Prostate gland (tissue), 2 donors: ENCODE data around the gene GSTM4.

Experiments used
- POLR2A ChIP-seq: fragments of 450-650 bp; IDR thresholded peaks from one replicate; pipeline ENCODE4 v1.6.1; 2016; ENCODE audit warnings: antibody characterized with exemption, mild to moderate bottlenecking
- TF ChIP-seq, protein P1 (sequence below), 4 experiments: fragments of 200-600 bp in 2 of 4; fragments of 450-650 bp in 2 of 4; sonication (generic) in 2 of 4; IDR thresholded peaks; 1 replicate in 3 of 4; 2 replicates in 1 of 4; pipeline ENCODE4 v1.5.1; 2016 to 2019; ENCODE audit warnings: antibody characterized with exemption in 4 of 4, mild to moderate bottlenecking in 2 of 4, moderate library complexity in 2 of 4

DNA sequence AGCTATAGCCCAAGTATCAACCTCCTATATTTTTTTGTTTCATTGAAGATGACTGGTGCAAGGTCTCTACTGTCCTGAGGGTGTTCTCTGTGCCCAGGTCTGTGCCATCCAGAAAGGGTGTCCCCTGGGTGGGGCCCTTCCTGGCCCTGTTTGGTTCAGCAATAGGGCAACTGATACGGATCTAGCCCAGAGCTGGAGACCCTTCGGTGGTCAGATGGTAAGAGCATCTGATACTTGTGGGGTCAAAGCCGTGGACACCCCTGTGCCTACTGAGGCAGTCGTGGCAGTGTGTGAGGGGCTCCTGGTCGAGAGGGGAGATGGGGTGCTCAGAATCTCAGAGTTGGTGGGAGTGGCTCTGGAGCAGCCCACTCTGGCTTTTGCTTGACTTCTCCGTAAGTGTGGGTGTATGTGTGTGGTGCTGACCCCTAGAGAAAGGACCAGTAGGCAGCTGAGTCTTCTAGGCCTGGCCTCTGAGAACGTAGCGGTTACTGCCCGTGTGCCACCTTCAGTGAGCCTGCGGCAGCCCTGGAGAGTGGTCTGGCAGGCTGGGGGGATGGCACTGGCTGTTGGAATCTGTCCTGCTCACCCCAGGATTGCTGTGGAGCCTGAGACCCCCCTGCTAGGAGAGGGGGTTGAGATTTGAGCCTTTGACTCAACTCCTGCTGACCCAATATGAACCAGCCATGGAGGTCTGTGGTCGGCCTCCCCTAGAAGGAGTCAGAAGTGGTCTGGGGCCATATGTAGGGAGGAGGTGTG, 33.6 kb upstream of the GSTM4 start:
- TF ChIP-seq POLR2A: no peak
- TF ChIP-seq, protein P1, sequence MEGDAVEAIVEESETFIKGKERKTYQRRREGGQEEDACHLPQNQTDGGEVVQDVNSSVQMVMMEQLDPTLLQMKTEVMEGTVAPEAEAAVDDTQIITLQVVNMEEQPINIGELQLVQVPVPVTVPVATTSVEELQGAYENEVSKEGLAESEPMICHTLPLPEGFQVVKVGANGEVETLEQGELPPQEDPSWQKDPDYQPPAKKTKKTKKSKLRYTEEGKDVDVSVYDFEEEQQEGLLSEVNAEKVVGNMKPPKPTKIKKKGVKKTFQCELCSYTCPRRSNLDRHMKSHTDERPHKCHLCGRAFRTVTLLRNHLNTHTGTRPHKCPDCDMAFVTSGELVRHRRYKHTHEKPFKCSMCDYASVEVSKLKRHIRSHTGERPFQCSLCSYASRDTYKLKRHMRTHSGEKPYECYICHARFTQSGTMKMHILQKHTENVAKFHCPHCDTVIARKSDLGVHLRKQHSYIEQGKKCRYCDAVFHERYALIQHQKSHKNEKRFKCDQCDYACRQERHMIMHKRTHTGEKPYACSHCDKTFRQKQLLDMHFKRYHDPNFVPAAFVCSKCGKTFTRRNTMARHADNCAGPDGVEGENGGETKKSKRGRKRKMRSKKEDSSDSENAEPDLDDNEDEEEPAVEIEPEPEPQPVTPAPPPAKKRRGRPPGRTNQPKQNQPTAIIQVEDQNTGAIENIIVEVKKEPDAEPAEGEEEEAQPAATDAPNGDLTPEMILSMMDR (IDR thresholded peaks at IDR 0.05): no peak
